ENCODE measurements around the gene TUBAL3. TPM values are rescaled to one million over a fixed set of nuclear protein-coding genes. Genes with fewer than 3 reads are reported as not detected.

TUBAL3 gene
- total and polyA plus RNA-seq, 9 of the 15 experiments (the other 6 are each of a cell fraction or from before 2014, with no cell fraction given) = 5.5 to 10.1 (median 6.9) TPM

DNA sequence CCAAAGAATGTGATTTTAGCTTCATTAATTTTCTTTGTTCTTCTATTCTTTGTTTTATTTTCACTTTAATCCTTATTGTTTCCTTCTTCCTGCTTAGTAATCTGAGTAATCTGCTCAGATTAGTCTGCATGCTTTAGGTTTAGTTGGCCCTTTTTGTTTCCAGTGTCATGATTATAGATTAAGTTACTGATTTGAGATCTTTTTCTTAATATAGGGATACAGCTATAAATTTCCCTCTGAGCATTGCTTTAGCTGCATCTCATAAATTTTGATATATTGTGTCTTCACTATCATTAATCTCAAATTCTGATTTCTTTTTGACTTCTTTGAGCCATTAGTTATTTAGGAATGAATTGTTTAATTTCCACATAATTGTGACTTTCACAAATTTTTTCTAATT, 14.0 kb upstream of the TUBAL3 start (continued):
- no peak for TF ChIP-seq CEBPG (CRISPR knock-in tag; IDR thresholded peaks at IDR 0.05)
- no peak for TF ChIP-seq CEBPG (tag; conservative IDR thresholded peaks at IDR 0.05 in 1 of 2, IDR thresholded peaks at IDR 0.05 in 1 of 2)

DNA sequence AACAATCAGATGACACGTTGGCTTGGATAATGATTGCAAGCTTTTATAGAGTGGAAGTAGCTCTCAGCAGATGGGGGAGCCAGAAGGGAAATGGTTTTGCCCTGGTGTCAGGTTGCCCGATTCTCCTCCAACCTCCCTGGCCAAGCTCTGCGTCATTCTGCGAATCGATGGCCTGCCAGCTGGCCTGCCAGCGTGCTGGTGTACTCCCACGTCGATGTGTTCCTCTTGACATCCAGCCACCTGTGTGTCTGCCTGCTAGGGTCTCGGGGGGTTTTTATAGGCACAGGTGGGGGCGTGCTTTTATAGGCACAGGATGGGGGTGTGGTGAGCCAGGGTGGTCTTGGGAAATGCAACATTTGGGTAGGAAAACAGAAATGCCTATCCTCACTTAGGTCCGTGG, 12.4 kb upstream of the TUBAL3 start:
- no peak for FAIRE-seq
- Histone ChIP-seq H3K4me2 (ENCODE audit: insufficient read depth, low read length) (no peak overlapping the region), H3K27me3 (ENCODE audit: control insufficient read depth in 2 of 2, insufficient read depth in 2 of 2, low read length in 2 of 2) (no peaks in the 10 kb centered on the region), H4K20me1 (replicated peaks; ENCODE audit: control insufficient read depth, insufficient read depth, low read length) (no peaks in the 10 kb centered on the region; the same call in 1 of the 2 replicates), H3K79me2 (ENCODE audit: control insufficient read depth, insufficient read depth, low read length) (peaks cover 99% of the 10 kb centered on the region), H3K9ac (ENCODE audit: insufficient read depth in 1 of 2, low read depth in 2 of 2, low read length in 2 of 2) (no peak overlapping the region), H3K27ac (ENCODE audit: extremely low read depth, low read depth, low read length) (no peak overlapping the region), H3K4me1 (replicated peaks in 1 of 2; ENCODE audit: control insufficient read depth in 2 of 2, insufficient read depth in 2 of 2, low read length in 2 of 2) (peaks cover 8% of the 10 kb centered on the region in 2 experiments; a peak in 4 of 5 replicates), H3K36me3 (ENCODE audit: control insufficient read depth, insufficient read depth, low read length) (peaks cover 36% of the 10 kb centered on the region), H3K9me3 (replicated peaks; ENCODE audit: control insufficient read depth, insufficient read depth, low read depth, low read length) (no peaks in the 10 kb centered on the region; the same call in 1 of the 2 replicates), H2AFZ (ENCODE audit: low read depth, low read length) (no peak overlapping the region), H3K4me3 (no peak overlapping the region), H3K9me1 (ENCODE audit: control insufficient read depth, insufficient read depth, low read length) (no peaks in the 10 kb centered on the region)
- 0 out of 2 replicates have a peak, but pooled peaks have one; percentile 25 for TF ChIP-seq RBFOX2 (IDR thresholded peaks at IDR 0.05; ENCODE audit: low read depth, low read length)
- no peak for TF ChIP-seq EGR1 (conservative IDR thresholded peaks at IDR 0.05)
- intact Hi-C loops (cut with micrococcal nuclease) = no loop called here
- DNase-seq (ENCODE audit: extremely low read depth in 1 of 4, low spot score in 3 of 4) = no peak
- CTCF ChIA-PET (ENCODE audit: low intra/inter-chr PET ratio) = no interaction called here
- POLR2A ChIA-PET = interaction anchor here (1.0 to 1.4 kb wide), 2 partner anchors 8 to 13 kb away, joined by 3 read pairs; partner anchors contain the start of gene TUBAL3
- no TSS peak for BruUV-seq (replicated peaks)
- no peak for ATAC-seq
- in situ Hi-C loops (cut with MboI) = no loop called here
- 96% methylated on average over 11 of the region's 11 CpGs for WGBS (ENCODE audit: insufficient coverage, low coverage, missing lambda C conversion rate)

Measured in K562 (cell line).